Osteoblast (primary cell): ENCODE data around the gene ICOS. TPM values are rescaled to one million over a fixed set of nuclear protein-coding genes. Genes with fewer than 3 reads are reported as not detected.

ENCODE experiments used
- DNase-seq: peaks from one replicate; pipeline ENCODE4 v3.0.0; 2011; ENCODE audit warnings: low spot score, mixed read lengths; ENCODE audit not compliant: insufficient read length; ENCODE audit errors: missing footprints
- H2AFZ ChIP-seq: 2 replicates; pipeline ENCODE4 v1.6.0; 2011; ENCODE audit warnings: mild to moderate bottlenecking, low read length
- H3K27ac ChIP-seq: 2 replicates; pipeline ENCODE4 v1.5.1; 2011; ENCODE audit warnings: mild to moderate bottlenecking, low read depth, low read length, moderate library complexity
- H3K27me3 ChIP-seq: 2 replicates; pipeline ENCODE4 v1.6.0; 2012; ENCODE audit warnings: mild to moderate bottlenecking, control low read depth, inconsistent platforms, low read length, moderate library complexity; ENCODE audit not compliant: insufficient read depth
- H3K36me3 ChIP-seq: 2 replicates; pipeline ENCODE4 v1.5.1; 2011; ENCODE audit warnings: mild to moderate bottlenecking, low read length, control low read depth, moderate library complexity; ENCODE audit not compliant: insufficient read depth
- H3K4me1 ChIP-seq: 2 replicates; pipeline ENCODE4 v1.5.1; 2011; ENCODE audit warnings: mild to moderate bottlenecking, low read length, control low read depth, moderate library complexity; ENCODE audit not compliant: insufficient read depth
- H3K4me2 ChIP-seq: 2 replicates; pipeline ENCODE4 v1.6.0; 2011; ENCODE audit warnings: mild to moderate bottlenecking, low read length; ENCODE audit not compliant: insufficient read depth
- H3K4me3 ChIP-seq: fragments of 200-600 bp; sonication (generic); 3 replicates; pipeline ENCODE4 v1.5.1; 2012; ENCODE audit warnings: mild to moderate bottlenecking, low read length, inconsistent platforms; ENCODE audit not compliant: insufficient read depth
- H3K79me2 ChIP-seq: 2 replicates; pipeline ENCODE4 v1.6.0; 2012; ENCODE audit warnings: mild to moderate bottlenecking, low read length, control low read depth, inconsistent platforms; ENCODE audit not compliant: insufficient read depth
- H3K9me3 ChIP-seq: 2 replicates; pipeline ENCODE4 v1.5.1; 2011; ENCODE audit warnings: low read depth, low read length, control low read depth
- H4K20me1 ChIP-seq: 2 replicates; pipeline ENCODE4 v1.6.0; 2012; ENCODE audit warnings: mild to moderate bottlenecking, low read length, control low read depth; ENCODE audit not compliant: insufficient read depth
- CTCF ChIP-seq: IDR thresholded peaks from 2 replicates; pipeline ENCODE4 v1.5.1; 2011; ENCODE audit warnings: mild to moderate bottlenecking, low read depth, low read length, moderate library complexity; ENCODE audit errors: extremely low read depth
- total RNA-seq: library from RNA; depleted of rRNA; stranded (reverse); fragments of >200 nt; gene quantifications from 2 replicates; pipeline ENCODE4 v1.2.3, GENCODE V29; 2012

Gene ICOS
- total RNA-seq, 1 donor, result not detected

DNA sequence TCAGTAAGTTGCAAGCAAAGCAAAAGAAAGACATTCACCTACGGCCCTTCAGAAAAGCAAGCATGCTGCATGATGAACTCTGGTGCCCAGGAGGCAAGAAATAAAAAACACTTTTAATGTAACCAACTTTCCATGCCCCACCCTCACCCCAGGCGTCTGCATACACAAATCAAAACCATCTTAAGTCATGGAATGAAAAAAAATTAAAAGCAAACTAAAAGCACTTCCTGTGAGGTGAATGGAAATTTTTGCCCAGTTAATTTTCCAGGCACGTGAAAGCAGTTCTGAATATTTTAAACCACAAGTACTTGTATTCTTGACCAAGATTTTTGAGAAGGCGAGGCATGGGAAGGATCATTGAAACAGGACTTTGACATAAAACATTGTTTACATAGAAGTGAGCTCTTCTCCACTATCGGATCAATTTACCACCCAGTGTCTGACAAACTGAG is 2.5 kb upstream of the ICOS start:
- Histone ChIP-seq H3K36me3 (no peaks in the 10 kb centered on the region), H3K27me3 (peaks cover 16% of the 10 kb centered on the region), H3K27ac (no peak overlapping the region), H3K79me2 (no peaks in the 10 kb centered on the region), H3K4me1 (no peaks in the 10 kb centered on the region), H3K9me3 (no peaks in the 10 kb centered on the region), H3K4me3 (no peak overlapping the region), H2AFZ (no peak overlapping the region), H3K4me2 (no peak overlapping the region), H4K20me1 (no peaks in the 10 kb centered on the region)
- no peak for TF ChIP-seq CTCF
- no peak for DNase-seq

DNA sequence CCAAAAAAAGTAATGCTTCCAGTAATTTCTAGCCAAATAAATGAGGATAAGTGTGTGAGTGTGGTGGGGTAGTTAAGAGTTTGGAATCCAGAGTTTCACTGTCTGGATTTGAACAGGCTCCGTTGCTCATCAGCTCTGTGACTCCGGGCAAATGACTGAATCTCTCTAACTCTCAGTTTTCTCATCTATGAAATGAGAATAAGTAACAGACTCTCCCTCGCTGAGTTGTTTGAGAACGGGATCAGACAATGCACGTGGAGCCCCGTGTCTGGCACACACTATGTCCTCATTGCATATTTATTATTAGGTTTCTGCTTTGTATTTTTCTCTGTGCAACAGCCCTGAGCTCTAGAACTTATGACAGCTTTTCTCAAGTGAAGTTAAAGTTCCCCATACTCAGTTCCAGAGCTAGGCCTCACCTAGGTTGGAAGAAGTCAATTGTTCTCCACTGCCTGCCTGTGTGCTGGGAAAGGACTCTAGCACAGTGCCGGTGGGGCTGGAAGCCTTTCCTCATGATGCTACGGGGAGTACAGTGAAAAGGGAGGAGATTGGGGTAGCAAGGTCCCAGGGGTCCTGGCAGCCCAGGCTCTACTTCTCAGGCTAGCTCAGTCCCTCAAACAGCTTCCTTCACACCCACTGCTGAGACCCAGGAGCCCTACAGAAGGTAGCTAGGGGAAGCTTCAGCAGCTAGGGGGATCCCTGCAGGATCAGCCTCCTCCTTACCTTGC is 1.7 kb upstream of the ICOS start:
- no peaks in the 10 kb centered on the region for H4K20me1 ChIP-seq
- H3K4me2 ChIP-seq, result no peak overlapping the region
- H2AFZ ChIP-seq, result no peak overlapping the region
- H3K27me3 ChIP-seq, result peaks cover 22% of the 10 kb centered on the region
- no peak for TF ChIP-seq CTCF
- H3K9me3 ChIP-seq, result no peaks in the 10 kb centered on the region
- H3K27ac ChIP-seq, result no peak overlapping the region
- DNase-seq, result no peak
- no peak overlapping the region for H3K4me3 ChIP-seq
- H3K36me3 ChIP-seq, result no peaks in the 10 kb centered on the region
- no peaks in the 10 kb centered on the region for H3K4me1 ChIP-seq
- no peaks in the 10 kb centered on the region for H3K79me2 ChIP-seq

- H3K79me2 ChIP-seq, result no peaks in the 10 kb centered on the region
- no peak overlapping the region for H3K4me3 ChIP-seq
- H3K27me3 ChIP-seq, result peaks cover 22% of the 10 kb centered on the region
- no peak for DNase-seq
- no peak for TF ChIP-seq CTCF
- no peak overlapping the region for H2AFZ ChIP-seq
- H3K4me1 ChIP-seq, result no peaks in the 10 kb centered on the region
- no peak overlapping the region for H3K4me2 ChIP-seq
- no peaks in the 10 kb centered on the region for H3K9me3 ChIP-seq
- no peaks in the 10 kb centered on the region for H4K20me1 ChIP-seq
- no peak overlapping the region for H3K27ac ChIP-seq
- no peaks in the 10 kb centered on the region for H3K36me3 ChIP-seq
These were observed 995 bp upstream of the ICOS start for GRCh38 chr2:203935568-203935967.

GRCh38 chr2:203936949-203937348 is 386 bp downstream of the ICOS start:
- no peak overlapping the region for H3K4me3 ChIP-seq
- DNase-seq, result no peak
- no peaks in the 10 kb centered on the region for H4K20me1 ChIP-seq
- H3K27me3 ChIP-seq, result peaks cover 25% of the 10 kb centered on the region
- no peaks in the 10 kb centered on the region for H3K79me2 ChIP-seq
- H3K27ac ChIP-seq, result no peak overlapping the region
- TF ChIP-seq CTCF, result no peak
- H3K4me1 ChIP-seq, result no peaks in the 10 kb centered on the region
- H3K36me3 ChIP-seq, result no peaks in the 10 kb centered on the region
- H3K9me3 ChIP-seq, result no peaks in the 10 kb centered on the region
- H3K4me2 ChIP-seq, result no peak overlapping the region
- H2AFZ ChIP-seq, result no peak overlapping the region
